ENCODE measurements around the gene VLDLR. TPM values are rescaled to one million over a fixed set of nuclear protein-coding genes. Genes with fewer than 3 reads are reported as not detected.
A peak's percentile ranks its signal among the peaks of the same experiment; 100 is the strongest.

The VLDLR gene
- total RNA-seq, 1 donor from 2014 or later, result 38.1 TPM

- TF ChIP-seq, protein P1, sequence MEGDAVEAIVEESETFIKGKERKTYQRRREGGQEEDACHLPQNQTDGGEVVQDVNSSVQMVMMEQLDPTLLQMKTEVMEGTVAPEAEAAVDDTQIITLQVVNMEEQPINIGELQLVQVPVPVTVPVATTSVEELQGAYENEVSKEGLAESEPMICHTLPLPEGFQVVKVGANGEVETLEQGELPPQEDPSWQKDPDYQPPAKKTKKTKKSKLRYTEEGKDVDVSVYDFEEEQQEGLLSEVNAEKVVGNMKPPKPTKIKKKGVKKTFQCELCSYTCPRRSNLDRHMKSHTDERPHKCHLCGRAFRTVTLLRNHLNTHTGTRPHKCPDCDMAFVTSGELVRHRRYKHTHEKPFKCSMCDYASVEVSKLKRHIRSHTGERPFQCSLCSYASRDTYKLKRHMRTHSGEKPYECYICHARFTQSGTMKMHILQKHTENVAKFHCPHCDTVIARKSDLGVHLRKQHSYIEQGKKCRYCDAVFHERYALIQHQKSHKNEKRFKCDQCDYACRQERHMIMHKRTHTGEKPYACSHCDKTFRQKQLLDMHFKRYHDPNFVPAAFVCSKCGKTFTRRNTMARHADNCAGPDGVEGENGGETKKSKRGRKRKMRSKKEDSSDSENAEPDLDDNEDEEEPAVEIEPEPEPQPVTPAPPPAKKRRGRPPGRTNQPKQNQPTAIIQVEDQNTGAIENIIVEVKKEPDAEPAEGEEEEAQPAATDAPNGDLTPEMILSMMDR (conservative IDR thresholded peaks at IDR 0.05), result no peak
- Mint-ChIP-seq H3K27me3 (peaks cover 3% of the 10 kb centered on the region), H3K9me3 (no peaks in the 10 kb centered on the region), H3K36me3 (no peaks in the 10 kb centered on the region), H3K27ac (no peak overlapping the region), H3K4me3 (no peak overlapping the region), H3K4me1 (ENCODE audit: unreplicated experiment) (peaks cover 5% of the 10 kb centered on the region)
- no peak for DNase-seq (ENCODE audit: extremely low spot score, unreplicated experiment)
Observed at GRCh38 chr9:2602704-2603116, 18.9 kb upstream of the VLDLR start.

GRCh38 chr9:2603621-2604020, 18.0 kb upstream of the VLDLR start:
- Mint-ChIP-seq H3K4me1 (ENCODE audit: unreplicated experiment) (peaks cover 5% of the 10 kb centered on the region), H3K27ac (no peak overlapping the region)

GRCh38 chr9:2605246-2605645, 16.3 kb upstream of the VLDLR start:
- Mint-ChIP-seq H3K4me1 (ENCODE audit: unreplicated experiment) (peaks cover 7% of the 10 kb centered on the region), H3K27me3 (no peaks in the 10 kb centered on the region), H3K9me3 (no peaks in the 10 kb centered on the region), H3K4me3 (no peak overlapping the region), H3K36me3 (no peaks in the 10 kb centered on the region), H3K27ac (no peak overlapping the region)
- no peak for DNase-seq (ENCODE audit: extremely low spot score, unreplicated experiment)
- TF ChIP-seq, protein P1 (conservative IDR thresholded peaks at IDR 0.05), result no peak

More at GRCh38 chr9:2603621-2604020, 18.0 kb upstream of the VLDLR start:
- no peak for DNase-seq (ENCODE audit: extremely low spot score, unreplicated experiment)
- no peaks in the 10 kb centered on the region for H3K9me3 Mint-ChIP-seq
- no peaks in the 10 kb centered on the region for H3K36me3 Mint-ChIP-seq
- TF ChIP-seq, protein P1 (conservative IDR thresholded peaks at IDR 0.05), result no peak
- H3K4me3 Mint-ChIP-seq, result no peak overlapping the region
- H3K27me3 Mint-ChIP-seq, result no peaks in the 10 kb centered on the region

DNA sequence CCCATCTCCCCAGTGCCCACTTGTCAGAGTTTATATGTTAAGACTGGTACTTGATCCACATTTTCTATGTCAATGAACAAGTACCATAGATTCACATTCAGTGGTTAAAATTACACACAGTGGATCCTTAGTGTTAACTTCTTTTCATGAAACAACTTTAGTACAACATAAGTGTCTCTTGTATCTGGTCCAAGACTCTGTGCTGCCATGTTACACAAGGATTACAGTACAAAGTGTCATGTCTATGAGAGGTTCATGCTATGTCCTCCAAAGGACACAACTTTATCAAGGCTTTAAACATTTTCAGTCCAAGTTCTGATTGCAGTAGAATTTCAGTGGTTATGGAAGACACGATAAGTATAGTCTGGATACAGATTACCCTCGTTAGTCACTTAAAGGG, 13.3 kb upstream of the VLDLR start:
- Mint-ChIP-seq H3K36me3 (no peaks in the 10 kb centered on the region), H3K9me3 (no peaks in the 10 kb centered on the region), H3K27ac (no peak overlapping the region), H3K27me3 (no peaks in the 10 kb centered on the region), H3K4me3 (no peak overlapping the region), H3K4me1 (ENCODE audit: unreplicated experiment) (peaks cover 5% of the 10 kb centered on the region)
- TF ChIP-seq, protein P1 (conservative IDR thresholded peaks at IDR 0.05), result no peak
- no peak for DNase-seq (ENCODE audit: extremely low spot score, unreplicated experiment)

DNA sequence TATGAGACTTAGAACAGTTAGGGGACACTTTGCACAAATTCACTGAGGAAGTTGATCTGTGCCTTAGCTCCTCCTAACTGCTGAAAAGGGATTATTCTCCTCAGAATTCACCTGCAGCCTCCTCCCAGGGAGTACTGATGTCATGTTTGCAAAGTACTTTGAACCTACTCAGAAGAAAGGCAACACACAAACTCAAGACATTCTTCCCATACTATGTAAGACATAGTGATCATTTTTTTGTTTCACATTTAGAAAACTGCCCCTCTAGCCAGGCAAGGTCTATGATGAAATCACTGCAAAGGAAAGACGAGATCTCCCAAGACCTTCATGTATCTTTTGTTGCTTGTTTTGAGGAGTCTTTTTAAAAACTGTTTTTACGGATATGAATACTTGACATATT, 10.6 kb upstream of the VLDLR start:
- peak overlapping the region; percentile 2 for H3K27ac Mint-ChIP-seq
- no peaks in the 10 kb centered on the region for H3K36me3 Mint-ChIP-seq
- peaks cover 5% of the 10 kb centered on the region for H3K4me1 Mint-ChIP-seq (ENCODE audit: unreplicated experiment)
- H3K4me3 Mint-ChIP-seq, result no peak overlapping the region
- DNase-seq (ENCODE audit: extremely low spot score, unreplicated experiment), result no peak
- no peaks in the 10 kb centered on the region for H3K9me3 Mint-ChIP-seq
- H3K27me3 Mint-ChIP-seq, result no peaks in the 10 kb centered on the region
- TF ChIP-seq, protein P1 (conservative IDR thresholded peaks at IDR 0.05), result no peak

GRCh38 chr9:2611961-2612360, 9.6 kb upstream of the VLDLR start:
- no peaks in the 10 kb centered on the region for H3K27me3 Mint-ChIP-seq

More at GRCh38 chr9:2611961-2612360, 9.6 kb upstream of the VLDLR start:
- no peak overlapping the region for H3K4me3 Mint-ChIP-seq
- H3K4me1 Mint-ChIP-seq (ENCODE audit: unreplicated experiment), result peaks cover 5% of the 10 kb centered on the region
- H3K9me3 Mint-ChIP-seq, result no peaks in the 10 kb centered on the region
- DNase-seq (ENCODE audit: extremely low spot score, unreplicated experiment), result no peak
- TF ChIP-seq, protein P1 (conservative IDR thresholded peaks at IDR 0.05), result no peak
- no peaks in the 10 kb centered on the region for H3K36me3 Mint-ChIP-seq
- no peak overlapping the region for H3K27ac Mint-ChIP-seq
